ENCODE results near the gene DNM1.

GRCh38 chr9:128213746-128214497 is 10.7 kb downstream of the DNM1 start:
- no peak for TF ChIP-seq CTCF (IDR thresholded peaks at IDR 0.05)
- no peak for TF ChIP-seq POLR2AphosphoS5 (IDR thresholded peaks at IDR 0.05)
- no peak for TF ChIP-seq POLR2A (IDR thresholded peaks at IDR 0.05)
- no peak for TF ChIP-seq EP300 (IDR thresholded peaks at IDR 0.05)
